Suprapubic skin (tissue), 4 donors: ENCODE data around the gene BTRC. TPM values are rescaled to one million over a fixed set of nuclear protein-coding genes. Genes with fewer than 3 reads are reported as not detected.
A peak's percentile ranks its signal among the peaks of the same experiment; 100 is the strongest.

Experiments used
- DNase-seq, 2 donors: peaks; one replicate each; pipeline ENCODE4 v3.0.0-alpha.2; 2019; ENCODE audit warnings: low spot score in 2 of 2
- H3K27ac ChIP-seq: fragments of 200-600 bp; sonication (generic); one replicate; pipeline ENCODE4 v1.5.1; 2019
- H3K27me3 ChIP-seq: fragments of 200-600 bp; sonication (generic); one replicate; pipeline ENCODE4 v1.5.1; 2019
- H3K36me3 ChIP-seq: fragments of 200-600 bp; sonication (generic); one replicate; pipeline ENCODE4 v1.5.1; 2019
- H3K4me1 ChIP-seq: fragments of 200-600 bp; sonication (generic); one replicate; pipeline ENCODE4 v1.5.1; 2019
- H3K4me3 ChIP-seq: fragments of 200-600 bp; sonication (generic); one replicate; pipeline ENCODE4 v1.5.1; 2019; ENCODE audit warnings: mild to moderate bottlenecking
- H3K9me3 ChIP-seq: fragments of 200-600 bp; sonication (generic); one replicate; pipeline ENCODE4 v1.5.1; 2019
- EP300 ChIP-seq: sonication (generic); formaldehyde crosslinking; IDR thresholded peaks from one replicate; pipeline ENCODE4 v1.6.1; 2017; ENCODE audit warnings: antibody characterized with exemption
- POLR2A ChIP-seq, 2 donors: fragments of 450-650 bp; IDR thresholded peaks; one replicate each; pipeline ENCODE4 v1.6.1; 2017; ENCODE audit warnings: antibody characterized with exemption in 2 of 2, mild to moderate bottlenecking in 2 of 2, moderate library complexity in 2 of 2
- POLR2AphosphoS5 ChIP-seq, 3 donors: sonication (generic); formaldehyde crosslinking; IDR thresholded peaks; one replicate each; pipeline ENCODE4 v1.6.1; 2017; ENCODE audit warnings: antibody characterized with exemption in 3 of 3
- WGBS: methylation state at CpG from one replicate; pipeline ENCODE4 v1.1.5; 2018; 5-methylcytosine and 5-hydroxymethylcytosine counted together
- total RNA-seq, 4 donors: library from RNA; depleted of rRNA; stranded (reverse); fragments of >200 nt; gene quantifications; one replicate each; pipeline ENCODE4 v1.1.0, GENCODE V29; 2016
- TF ChIP-seq, protein P1 (sequence below), 2 donors: fragments of 200-600 bp in 1 of 2; fragments of 450-650 bp in 1 of 2; sonication (generic) in 1 of 2; IDR thresholded peaks; one replicate each; pipeline ENCODE4 v1.5.1; 2016 to 2019; ENCODE audit warnings: antibody characterized with exemption in 2 of 2, mild to moderate bottlenecking in 1 of 2, moderate library complexity in 1 of 2

Gene BTRC
- total RNA-seq, 4 donors from 2014 or later = 17.4 to 20.6 (median 18.5) TPM

DNA sequence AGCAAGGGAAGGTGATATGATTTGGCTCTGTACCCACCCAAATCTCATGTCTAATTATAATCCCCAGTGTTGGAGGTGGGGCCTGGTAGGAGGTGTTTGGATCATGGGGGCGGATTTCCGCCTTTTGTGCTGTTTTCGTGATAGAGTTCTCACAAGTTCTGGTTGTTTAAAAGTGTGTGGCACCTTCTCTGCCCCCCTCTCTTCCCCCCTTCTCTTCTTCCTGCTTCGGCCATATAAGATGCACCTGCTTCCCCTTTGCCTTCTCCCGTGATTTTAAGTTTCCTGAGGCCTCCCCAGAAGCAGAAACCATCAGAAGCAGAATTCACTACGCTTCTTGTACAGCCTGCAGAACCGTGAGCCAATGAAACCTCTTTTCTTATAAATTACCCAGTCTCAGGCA lies 21.1 kb downstream of the BTRC start:
- Histone ChIP-seq H3K4me1 (peaks cover 9% of the 10 kb centered on the region), H3K27ac (no peak overlapping the region), H3K27me3 (no peaks in the 10 kb centered on the region), H3K9me3 (no peaks in the 10 kb centered on the region), H3K4me3 (no peak overlapping the region), H3K36me3 (no peaks in the 10 kb centered on the region)
- 90% methylated on average over 7 of the region's 7 CpGs for WGBS
- DNase-seq = no peak
- TF ChIP-seq POLR2AphosphoS5 (IDR thresholded peaks at IDR 0.05) (no peak), EP300 (no peak), POLR2A (IDR thresholded peaks at IDR 0.05) (no peak)
- TF ChIP-seq, protein P1, sequence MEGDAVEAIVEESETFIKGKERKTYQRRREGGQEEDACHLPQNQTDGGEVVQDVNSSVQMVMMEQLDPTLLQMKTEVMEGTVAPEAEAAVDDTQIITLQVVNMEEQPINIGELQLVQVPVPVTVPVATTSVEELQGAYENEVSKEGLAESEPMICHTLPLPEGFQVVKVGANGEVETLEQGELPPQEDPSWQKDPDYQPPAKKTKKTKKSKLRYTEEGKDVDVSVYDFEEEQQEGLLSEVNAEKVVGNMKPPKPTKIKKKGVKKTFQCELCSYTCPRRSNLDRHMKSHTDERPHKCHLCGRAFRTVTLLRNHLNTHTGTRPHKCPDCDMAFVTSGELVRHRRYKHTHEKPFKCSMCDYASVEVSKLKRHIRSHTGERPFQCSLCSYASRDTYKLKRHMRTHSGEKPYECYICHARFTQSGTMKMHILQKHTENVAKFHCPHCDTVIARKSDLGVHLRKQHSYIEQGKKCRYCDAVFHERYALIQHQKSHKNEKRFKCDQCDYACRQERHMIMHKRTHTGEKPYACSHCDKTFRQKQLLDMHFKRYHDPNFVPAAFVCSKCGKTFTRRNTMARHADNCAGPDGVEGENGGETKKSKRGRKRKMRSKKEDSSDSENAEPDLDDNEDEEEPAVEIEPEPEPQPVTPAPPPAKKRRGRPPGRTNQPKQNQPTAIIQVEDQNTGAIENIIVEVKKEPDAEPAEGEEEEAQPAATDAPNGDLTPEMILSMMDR (IDR thresholded peaks at IDR 0.05) = no peak

DNA sequence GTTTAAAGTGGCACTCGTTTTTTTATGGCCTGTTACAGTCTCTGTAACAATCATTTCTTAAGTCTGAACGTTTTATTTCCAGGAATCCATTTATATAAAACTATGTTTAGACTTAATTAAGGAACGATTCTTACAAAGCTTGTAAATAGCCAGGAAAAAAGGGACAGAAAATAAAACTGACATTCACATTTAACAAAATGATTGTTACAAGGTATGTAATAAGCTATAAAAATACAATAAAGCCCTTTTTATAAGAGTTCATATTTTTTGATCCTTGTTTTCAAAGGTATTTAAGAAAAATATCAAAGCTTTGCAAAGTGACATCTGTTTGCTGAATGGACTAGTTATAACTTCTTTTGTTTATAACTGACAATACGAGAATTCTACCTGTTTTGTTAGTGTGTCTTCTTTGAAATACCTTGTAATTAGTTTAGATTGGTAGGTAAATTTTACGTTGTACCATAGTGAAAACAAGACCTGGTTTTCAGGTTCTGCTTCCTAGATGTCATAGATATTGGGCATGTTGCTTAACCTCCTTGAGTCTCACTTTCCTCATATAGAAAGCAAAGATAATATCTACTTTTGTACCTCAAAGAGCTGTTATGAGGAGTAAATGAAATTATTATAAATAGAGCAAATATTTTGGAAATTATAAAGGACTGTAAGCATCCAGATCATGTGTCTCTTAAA lies 25.8 kb downstream of the BTRC start:
- TF ChIP-seq POLR2AphosphoS5 (IDR thresholded peaks at IDR 0.05) = no peak
- TF ChIP-seq, protein P1 (IDR thresholded peaks at IDR 0.05) = no peak
- no peak for TF ChIP-seq POLR2A (IDR thresholded peaks at IDR 0.05)
- no peak for TF ChIP-seq EP300
- H3K27ac ChIP-seq = peak overlapping the region; percentile 67
- 45% methylated on average over 5 of the region's 5 CpGs for WGBS

DNA sequence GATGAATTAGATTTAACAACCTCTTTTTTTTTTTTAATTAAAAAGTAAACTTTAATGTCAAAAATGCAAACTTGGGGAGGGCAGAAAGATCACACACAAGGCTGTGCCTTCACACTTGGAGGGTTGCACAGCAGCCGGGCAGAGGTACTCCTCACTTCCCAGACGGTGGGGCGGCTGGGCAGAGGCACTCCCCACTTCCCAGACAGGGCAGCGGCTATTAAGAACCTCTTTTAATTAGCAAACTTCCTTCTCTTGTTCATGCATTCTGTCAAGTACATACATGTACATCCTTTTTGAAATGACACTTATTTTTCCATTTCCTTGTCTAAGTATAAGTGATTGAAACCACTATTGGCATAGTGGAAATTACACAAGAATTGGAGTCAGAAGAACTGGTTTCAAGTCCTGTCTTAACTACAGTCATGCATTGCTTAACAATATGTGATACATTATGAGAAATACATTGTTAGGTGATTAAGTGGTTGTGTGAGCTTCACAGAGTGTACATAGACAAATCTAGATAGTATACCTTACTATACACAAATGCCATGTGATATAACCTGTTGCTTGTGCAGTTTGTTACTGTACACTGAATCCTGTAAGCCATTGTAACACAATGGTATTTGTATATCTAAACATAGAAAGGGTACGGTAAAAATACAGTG lies 26.5 kb downstream of the BTRC start:
- H3K9me3 ChIP-seq = no peaks in the 10 kb centered on the region
- H3K36me3 ChIP-seq = no peaks in the 10 kb centered on the region
- H3K4me1 ChIP-seq = peaks cover 23% of the 10 kb centered on the region
- no peak overlapping the region for H3K4me3 ChIP-seq
- TF ChIP-seq EP300 (no peak), POLR2AphosphoS5 (IDR thresholded peaks at IDR 0.05) (no peak), POLR2A (IDR thresholded peaks at IDR 0.05) (no peak)
- TF ChIP-seq, protein P1 (IDR thresholded peaks at IDR 0.05) = no peak
- no peak for DNase-seq
- peak overlapping the region; percentile 67 for H3K27ac ChIP-seq
- no peaks in the 10 kb centered on the region for H3K27me3 ChIP-seq
- WGBS = 56% methylated on average over 5 of the region's 5 CpGs

More for the DNA sequence above, 25.8 kb downstream of the BTRC start:
- H3K27me3 ChIP-seq = no peaks in the 10 kb centered on the region
- H3K36me3 ChIP-seq = no peaks in the 10 kb centered on the region
- DNase-seq = no peak
- no peak overlapping the region for H3K4me3 ChIP-seq
- peaks cover 23% of the 10 kb centered on the region for H3K4me1 ChIP-seq
- no peaks in the 10 kb centered on the region for H3K9me3 ChIP-seq

DNA sequence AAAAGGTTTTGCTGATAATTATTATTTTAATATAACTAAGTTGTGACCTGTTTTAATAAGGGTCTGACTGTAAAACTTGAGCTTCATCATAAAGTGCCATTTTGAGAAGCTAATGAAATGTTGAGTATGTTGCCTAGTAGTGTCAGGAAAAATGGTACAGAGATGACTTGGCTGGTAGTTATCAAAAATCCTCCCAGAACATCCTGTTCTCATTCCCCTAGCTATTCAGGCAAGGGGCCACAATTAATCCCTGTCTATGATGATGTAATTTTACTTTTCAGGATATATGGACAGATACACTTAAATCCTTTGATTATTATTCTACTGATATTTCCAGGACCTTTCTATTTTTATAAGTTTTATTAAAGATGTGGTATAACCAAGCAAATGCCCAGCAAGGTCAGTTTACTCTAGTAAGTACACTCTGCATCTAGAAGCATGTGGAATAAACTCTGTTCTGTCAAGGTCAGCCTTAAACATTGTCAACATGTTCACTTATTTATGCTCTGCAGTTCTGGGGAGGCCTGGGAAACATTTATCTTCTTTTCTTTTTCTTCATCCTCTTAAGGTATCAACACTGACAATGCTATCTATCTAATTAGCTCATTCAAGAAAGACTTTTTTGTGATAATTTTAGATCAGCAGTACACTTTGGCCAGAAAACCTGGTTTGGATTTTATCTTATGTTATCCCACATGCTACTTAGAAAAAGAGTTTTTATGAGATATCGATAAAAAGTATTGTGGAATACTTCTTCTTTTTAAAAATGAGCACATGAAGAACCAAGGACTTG lies 32.1 kb downstream of the BTRC start:
- H3K27me3 ChIP-seq = no peaks in the 10 kb centered on the region
- no peak for DNase-seq
- no peaks in the 10 kb centered on the region for H3K36me3 ChIP-seq
- peaks cover 16% of the 10 kb centered on the region for H3K4me1 ChIP-seq
- 60% methylated on average over 1 of the region's 1 CpG for WGBS
- H3K9me3 ChIP-seq = no peaks in the 10 kb centered on the region
- no peak for TF ChIP-seq EP300
- TF ChIP-seq, protein P1 (IDR thresholded peaks at IDR 0.05) = no peak
- no peak for TF ChIP-seq POLR2AphosphoS5 (IDR thresholded peaks at IDR 0.05)
- TF ChIP-seq POLR2A (IDR thresholded peaks at IDR 0.05) = no peak
- no peak overlapping the region for H3K27ac ChIP-seq
- no peak overlapping the region for H3K4me3 ChIP-seq
